Ectodermal cell (in vitro differentiated cells): ENCODE data around the gene MLH3.
A peak's percentile ranks its signal among the peaks of the same experiment; 100 is the strongest.

Experiments
- H3K27ac ChIP-seq: 2 replicates; pipeline ENCODE4 v1.7.0; 2013; ENCODE audit warnings: mild to moderate bottlenecking, low read depth, low read length; ENCODE audit not compliant: insufficient read depth, poor library complexity, severe bottlenecking
- H3K27me3 ChIP-seq: 2 replicates; pipeline ENCODE4 v1.7.0; 2013; ENCODE audit warnings: mild to moderate bottlenecking, low read length; ENCODE audit not compliant: insufficient read depth, control insufficient read depth, poor library complexity, severe bottlenecking
- H3K36me3 ChIP-seq: one replicate; pipeline ENCODE4 v1.7.0; 2013; ENCODE audit warnings: low read length; ENCODE audit not compliant: control insufficient read depth, insufficient read depth
- H3K4me1 ChIP-seq: one replicate; pipeline ENCODE4 v1.7.0; 2013; ENCODE audit warnings: low read length; ENCODE audit not compliant: control insufficient read depth, insufficient read depth
- H3K4me3 ChIP-seq: 2 replicates; pipeline ENCODE4 v1.7.0; 2013; ENCODE audit warnings: low read depth, low read length, control low read depth; ENCODE audit not compliant: insufficient read depth
- H3K9me3 ChIP-seq: 2 replicates; pipeline ENCODE4 v1.7.0; 2013; ENCODE audit warnings: mild to moderate bottlenecking, low read length, moderate library complexity; ENCODE audit not compliant: control insufficient read depth
- WGBS, 2 experiments: methylation state at CpG; one replicate each; pipeline ENCODE4 v1.1.7; 2013; ENCODE audit warnings: missing lambda C conversion rate in 2 of 2; 5-methylcytosine and 5-hydroxymethylcytosine counted together

The MLH3 gene

DNA sequence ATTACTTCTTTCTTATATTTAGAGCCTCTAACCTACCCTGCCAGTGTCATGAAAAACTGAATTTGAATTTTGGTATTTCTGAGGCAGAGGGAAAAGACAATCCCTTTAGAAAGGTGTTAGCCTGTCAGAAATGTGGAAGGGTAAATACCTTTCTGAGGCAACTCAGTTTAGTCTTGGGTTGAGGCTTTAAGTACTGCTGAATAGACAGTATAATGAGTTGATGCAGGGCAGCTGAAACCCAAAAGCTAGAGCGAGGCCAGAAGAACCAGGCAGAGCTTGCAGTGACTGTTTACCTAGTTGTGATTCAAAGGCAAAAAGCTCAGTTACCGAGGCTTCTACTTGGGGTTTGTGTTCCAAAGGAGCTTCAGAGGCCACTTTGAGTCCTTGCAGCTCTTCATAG lies 36.9 kb upstream of the MLH3 start:
- Histone ChIP-seq H3K9me3 (no peaks in the 10 kb centered on the region), H3K4me3 (no peak overlapping the region), H3K4me1 (no peaks in the 10 kb centered on the region), H3K27ac (no peak overlapping the region), H3K27me3 (no peaks in the 10 kb centered on the region), H3K36me3 (peaks cover 30% of the 10 kb centered on the region)
- 87 to 92% methylated on average over 2 of the region's 2 CpGs for WGBS, 2 experiments

DNA sequence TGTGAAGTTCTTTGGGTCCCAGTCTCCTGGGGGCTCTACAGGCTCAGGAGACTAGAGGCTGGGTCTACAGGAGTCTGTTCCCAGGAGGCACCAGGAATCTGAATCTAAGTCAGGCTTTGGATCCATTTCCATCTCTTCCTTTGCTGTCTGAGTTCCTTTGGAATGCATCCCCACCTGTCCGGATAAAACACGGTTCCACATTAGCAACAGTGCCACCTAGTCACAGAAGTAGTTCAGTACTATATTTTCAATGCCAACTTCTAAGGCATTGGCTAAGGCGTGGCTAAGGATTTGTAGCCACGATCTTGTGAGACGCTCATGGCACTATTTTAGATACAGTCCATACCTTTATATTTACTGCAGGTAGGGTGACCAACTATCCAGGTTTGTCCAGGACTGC lies 33.2 kb upstream of the MLH3 start:
- H3K27ac ChIP-seq = no peak overlapping the region
- H3K36me3 ChIP-seq = peaks cover 30% of the 10 kb centered on the region

DNA sequence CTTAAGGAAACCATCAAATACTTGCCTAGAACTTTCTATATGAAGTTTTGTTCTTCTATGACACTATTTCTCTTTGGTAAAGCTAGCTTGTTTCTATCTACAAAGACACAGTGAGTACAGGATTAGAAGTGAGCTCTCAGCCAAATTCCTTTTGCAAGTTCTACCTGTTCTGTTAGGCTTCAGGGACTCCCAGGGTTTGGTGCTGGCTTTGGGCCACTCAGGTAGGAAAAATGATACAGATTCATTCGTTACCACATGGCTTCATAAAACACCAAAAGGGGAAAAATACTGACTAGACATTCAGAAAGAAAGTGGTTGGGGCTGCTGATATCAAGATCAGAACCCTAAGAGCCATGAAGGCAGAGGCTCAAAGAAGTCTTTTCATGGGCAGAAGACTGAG lies 32.0 kb upstream of the MLH3 start:
- peaks cover 30% of the 10 kb centered on the region for H3K36me3 ChIP-seq
- no peak overlapping the region for H3K4me3 ChIP-seq
- no peaks in the 10 kb centered on the region for H3K4me1 ChIP-seq
- WGBS, 2 experiments = 95 to 100% methylated on average over 1 of the region's 1 CpG
- no peak overlapping the region for H3K27ac ChIP-seq
- no peaks in the 10 kb centered on the region for H3K9me3 ChIP-seq
- no peaks in the 10 kb centered on the region for H3K27me3 ChIP-seq

More for the DNA sequence above, 33.2 kb upstream of the MLH3 start:
- WGBS, 2 experiments = 93 to 97% methylated on average over 5 of the region's 5 CpGs
- Histone ChIP-seq H3K27me3 (no peaks in the 10 kb centered on the region), H3K4me1 (no peaks in the 10 kb centered on the region), H3K9me3 (no peaks in the 10 kb centered on the region), H3K4me3 (no peak overlapping the region)

- H3K4me1 ChIP-seq = no peaks in the 10 kb centered on the region
- no peak overlapping the region for H3K4me3 ChIP-seq
- H3K27ac ChIP-seq = no peak overlapping the region
- H3K9me3 ChIP-seq = no peaks in the 10 kb centered on the region
- peaks cover 20% of the 10 kb centered on the region for H3K36me3 ChIP-seq
- H3K27me3 ChIP-seq = no peaks in the 10 kb centered on the region
- 91 to 93% methylated on average over 2 of the region's 2 CpGs for WGBS, 2 experiments
Observed at GRCh38 chr14:75081660-75082229, 30.5 kb upstream of the MLH3 start.

DNA sequence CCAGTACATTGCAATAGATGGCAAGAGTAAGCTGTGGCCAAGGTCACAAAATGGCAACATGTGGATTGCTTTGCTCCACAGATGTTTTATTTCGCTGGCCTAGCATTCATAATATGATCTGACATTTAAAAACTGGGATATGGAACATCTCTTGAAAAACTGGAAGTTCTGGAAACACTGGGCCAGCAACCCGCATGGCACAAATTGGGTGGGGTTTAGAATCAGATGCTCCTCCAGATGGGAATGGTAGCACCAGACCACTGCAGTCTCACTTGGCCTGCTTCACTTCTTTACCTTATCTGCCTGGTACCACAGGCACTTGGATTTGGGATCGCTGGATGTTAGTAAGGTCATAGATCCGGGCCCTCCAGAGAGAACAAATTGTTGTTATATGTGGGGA lies 28.3 kb upstream of the MLH3 start:
- H3K4me3 ChIP-seq = no peak overlapping the region
- no peaks in the 10 kb centered on the region for H3K4me1 ChIP-seq
- no peaks in the 10 kb centered on the region for H3K27me3 ChIP-seq
- whole genome bisulfite sequencing, 2 experiments = 94 to 99% methylated on average over 4 of the region's 4 CpGs
- H3K9me3 ChIP-seq = no peaks in the 10 kb centered on the region
- peaks cover 9% of the 10 kb centered on the region for H3K36me3 ChIP-seq
- no peak overlapping the region for H3K27ac ChIP-seq

DNA sequence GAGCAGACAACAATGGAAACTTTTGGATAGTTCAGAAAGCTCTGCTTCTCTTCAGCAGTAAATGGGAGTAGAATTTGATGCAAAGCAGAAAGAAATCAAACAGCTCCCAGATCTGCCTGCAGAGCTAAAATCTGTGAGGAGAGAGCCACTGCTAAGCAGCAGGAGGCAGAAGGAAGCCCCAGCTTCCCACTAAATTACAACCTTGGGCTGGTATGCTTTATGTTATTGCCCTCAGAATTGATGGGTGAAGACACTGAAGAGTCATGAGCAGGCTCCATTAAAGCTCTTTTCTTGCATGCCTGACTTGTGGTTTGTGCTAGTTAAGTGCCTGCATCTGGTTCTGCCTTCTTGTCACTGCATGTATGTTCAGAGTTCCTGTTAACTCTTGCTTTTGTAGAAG lies 26.5 kb upstream of the MLH3 start:
- Histone ChIP-seq H3K27ac (no peak overlapping the region), H3K4me1 (no peaks in the 10 kb centered on the region), H3K36me3 (no peaks in the 10 kb centered on the region)

GRCh38 chr14:75070383-75070782 lies 19.1 kb upstream of the MLH3 start:
- WGBS, 2 experiments = 95% methylated on average over 9 of the region's 9 CpGs
- Histone ChIP-seq H3K27ac (no peak overlapping the region), H3K36me3 (no peaks in the 10 kb centered on the region), H3K27me3 (peaks cover 4% of the 10 kb centered on the region), H3K4me3 (no peak overlapping the region), H3K9me3 (no peaks in the 10 kb centered on the region), H3K4me1 (peaks cover 4% of the 10 kb centered on the region)

More for the DNA sequence above, 26.5 kb upstream of the MLH3 start:
- H3K9me3 ChIP-seq = no peaks in the 10 kb centered on the region
- no peak overlapping the region for H3K4me3 ChIP-seq
- no peaks in the 10 kb centered on the region for H3K27me3 ChIP-seq

GRCh38 chr14:75069811-75070145 lies 18.5 kb upstream of the MLH3 start:
- Histone ChIP-seq H3K27ac (peak overlapping the region; percentile 21), H3K4me3 (peak overlapping the region; percentile 46), H3K27me3 (peaks cover 4% of the 10 kb centered on the region), H3K4me1 (peaks cover 4% of the 10 kb centered on the region), H3K9me3 (no peaks in the 10 kb centered on the region), H3K36me3 (no peaks in the 10 kb centered on the region)
- 42 to 54% methylated on average over 12 of the region's 12 CpGs for WGBS, 2 experiments

DNA sequence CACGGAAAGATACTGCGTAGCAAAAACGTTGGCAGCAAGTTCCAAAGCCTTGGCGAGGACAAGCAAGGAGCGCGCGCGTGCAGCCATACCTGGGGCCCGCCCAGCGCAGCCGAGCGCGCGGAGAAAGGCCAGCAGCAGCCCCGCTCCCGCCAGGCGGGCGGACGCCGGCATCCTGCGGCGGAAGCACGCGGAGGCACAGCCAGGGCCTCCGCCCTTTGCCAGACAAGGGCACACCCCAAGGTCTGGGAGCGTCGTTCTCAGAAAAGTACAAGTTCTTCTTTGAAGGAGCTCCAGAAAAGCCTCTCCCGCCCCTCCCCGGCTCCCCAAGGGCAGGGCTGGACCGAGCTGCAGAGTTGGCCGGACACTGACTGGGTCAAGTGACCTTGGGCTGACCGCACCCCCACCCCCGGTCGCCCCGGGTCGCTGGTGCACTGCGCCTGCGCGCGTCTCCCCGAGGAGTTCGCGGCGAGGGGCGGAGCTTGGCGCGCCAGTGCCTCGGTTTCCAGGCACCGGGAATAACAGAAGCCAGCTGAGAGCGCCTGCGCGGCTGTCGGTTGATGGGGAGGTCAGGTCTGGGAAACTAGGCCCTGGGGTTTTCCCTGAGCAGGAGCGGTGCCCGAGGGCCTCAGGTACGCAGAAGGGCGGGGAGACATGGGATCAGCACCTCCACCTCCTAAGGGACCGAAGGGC lies 18.0 kb upstream of the MLH3 start, which contains the start of gene ZC2HC1C:
Gene ZC2HC1C, plus strand, starts transcription at position 521 of the 690 bp plus-strand sequence. CDS start 933 bp downstream, outside the sequence.
- peaks cover 4% of the 10 kb centered on the region for H3K4me1 ChIP-seq
- 1 to 2% methylated on average over 58 of the region's 58 CpGs for whole genome bisulfite sequencing, 2 experiments
- H3K36me3 ChIP-seq = no peaks in the 10 kb centered on the region
- peaks cover 4% of the 10 kb centered on the region for H3K27me3 ChIP-seq
- peak within 1 kb of the TSS; percentile 46 for H3K4me3 ChIP-seq
- H3K9me3 ChIP-seq = no peaks in the 10 kb centered on the region
- peak within 1 kb of the TSS; percentile 21 for H3K27ac ChIP-seq

GRCh38 chr14:75068294-75069120 lies 17.2 kb upstream of the MLH3 start:
- H3K27ac ChIP-seq = no peak overlapping the region
- H3K4me1 ChIP-seq = peaks cover 4% of the 10 kb centered on the region
- WGBS, 2 experiments = 10 to 13% methylated on average over 14 to 15 of the region's 15 CpGs
- no peaks in the 10 kb centered on the region for H3K9me3 ChIP-seq
- peak overlapping the region; percentile 46 for H3K4me3 ChIP-seq
- H3K36me3 ChIP-seq = no peaks in the 10 kb centered on the region
- peaks cover 4% of the 10 kb centered on the region for H3K27me3 ChIP-seq
